ENCODE measurements around the gene TCF21. TPM values are rescaled to one million over a fixed set of nuclear protein-coding genes. Genes with fewer than 3 reads are reported as not detected.

TCF21 gene
- total and polyA plus RNA-seq, 10 of the 15 experiments (the other 5 are each of a cell fraction or from before 2014, with no cell fraction given): 0.08 TPM; not detected in 9

GRCh38 chr6:133880006-133880405, 8.9 kb upstream of the TCF21 start:
- SMC1A ChIA-PET (ENCODE audit: uncharacterized antibody, unreplicated experiment): interaction anchor here (0.6 kb wide), 1 partner anchor 79 kb away, joined by 3 read pairs; no protein-coding TSS in a partner anchor
- no peaks in the 10 kb centered on the region for H3K9me3 ChIP-seq (replicated peaks; ENCODE audit: control insufficient read depth, insufficient read depth, low read length)
- POLR2A ChIA-PET: no interaction called here
- in situ Hi-C loops (cut with MboI) (no loop called here), intact Hi-C loops (cut with micrococcal nuclease; ENCODE audit: unreplicated experiment) (no loop called here)
- RAD21 ChIA-PET (ENCODE audit: unreplicated experiment): no interaction called here
- no peaks in the 10 kb centered on the region for H3K36me3 ChIP-seq (ENCODE audit: control insufficient read depth in 2 of 2, insufficient read depth in 2 of 2, low read length in 1 of 2)
- no peak overlapping the region for H3K27ac ChIP-seq (ENCODE audit: control insufficient read depth, insufficient read depth)
- H3K4me2 ChIP-seq (ENCODE audit: control insufficient read depth, insufficient read depth): no peak overlapping the region
- H3K9ac ChIP-seq (ENCODE audit: control insufficient read depth, insufficient read depth, low read length): no peak overlapping the region
- ATAC-seq: no peak
- CTCF ChIA-PET: no interaction called here
- no peak overlapping the region for H3K4me3 ChIP-seq
- H4K20me1 ChIP-seq (ENCODE audit: control insufficient read depth, insufficient read depth): no peaks in the 10 kb centered on the region
- FAIRE-seq: no peak
- no peak overlapping the region for H2AFZ ChIP-seq (ENCODE audit: control insufficient read depth, low read depth, low read length)
- no peak for DNase-seq (ENCODE audit: low read depth, low spot score)
- peaks cover 0 to 7% of the 10 kb centered on the region in 2 experiments; a peak in 1 of 4 replicates for H3K27me3 ChIP-seq (replicated peaks in 1 of 2; ENCODE audit: control insufficient read depth in 2 of 2, insufficient read depth in 2 of 2, low read length in 1 of 2)
- H3K4me1 ChIP-seq (ENCODE audit: control insufficient read depth, insufficient read depth, low read length): no peaks in the 10 kb centered on the region
- no peaks in the 10 kb centered on the region for H3K79me2 ChIP-seq (ENCODE audit: control insufficient read depth, insufficient read depth, low read length)
- TF ChIP-seq MTA2 (IDR thresholded peaks at IDR 0.05; ENCODE audit: low read depth) (no peak), GABPA (IDR thresholded peaks at IDR 0.05; ENCODE audit: low read depth) (no peak), ATF7 (IDR thresholded peaks at IDR 0.05; ENCODE audit: low read depth) (no peak), FOS (IDR thresholded peaks at IDR 0.05; ENCODE audit: borderline replicate concordance, extremely low read depth, insufficient read length) (no peak), RBBP5 (conservative IDR thresholded peaks at IDR 0.05) (no peak), ZNF207 (IDR thresholded peaks at IDR 0.05; ENCODE audit: borderline replicate concordance) (no peak)
- TF ChIP-seq, protein P1, sequence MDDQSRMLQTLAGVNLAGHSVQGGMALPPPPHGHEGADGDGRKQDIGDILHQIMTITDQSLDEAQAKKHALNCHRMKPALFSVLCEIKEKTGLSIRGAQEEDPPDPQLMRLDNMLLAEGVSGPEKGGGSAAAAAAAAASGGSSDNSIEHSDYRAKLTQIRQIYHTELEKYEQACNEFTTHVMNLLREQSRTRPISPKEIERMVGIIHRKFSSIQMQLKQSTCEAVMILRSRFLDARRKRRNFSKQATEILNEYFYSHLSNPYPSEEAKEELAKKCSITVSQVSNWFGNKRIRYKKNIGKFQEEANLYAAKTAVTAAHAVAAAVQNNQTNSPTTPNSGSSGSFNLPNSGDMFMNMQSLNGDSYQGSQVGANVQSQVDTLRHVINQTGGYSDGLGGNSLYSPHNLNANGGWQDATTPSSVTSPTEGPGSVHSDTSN (IDR thresholded peaks at IDR 0.05; ENCODE audit: insufficient replicate concordance, low read depth, low read length): no peak
- BruUV-seq (replicated peaks): no TSS peak

DNA sequence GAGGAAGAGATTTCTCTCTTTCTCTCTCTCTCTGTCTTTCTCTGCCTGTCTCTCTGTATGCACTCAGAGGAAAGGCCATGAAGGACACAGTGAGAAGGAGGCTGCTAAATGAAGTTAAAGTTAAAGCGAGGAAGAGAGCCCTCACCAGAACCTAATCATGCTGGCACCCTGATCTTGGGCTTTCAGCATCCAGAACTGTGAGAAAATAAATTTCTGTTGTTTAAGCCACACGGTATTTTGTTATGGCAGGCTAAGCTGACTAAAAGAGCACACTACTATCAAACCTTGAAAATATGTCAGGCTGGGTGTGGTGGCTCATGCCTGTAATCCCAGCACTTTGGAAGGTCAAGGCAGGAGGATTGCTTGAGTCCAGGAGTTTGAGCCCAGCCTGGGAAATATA, 8.0 kb upstream of the TCF21 start:
- ChIA-PET CTCF (interaction anchor here (0.9 kb wide), 1 partner anchor 43 kb away, joined by 3 read pairs; no protein-coding TSS in a partner anchor), SMC1A (ENCODE audit: uncharacterized antibody, unreplicated experiment) (no interaction called here), RAD21 (ENCODE audit: unreplicated experiment) (no interaction called here), POLR2A (no interaction called here)
- Histone ChIP-seq H3K4me2 (ENCODE audit: control insufficient read depth, insufficient read depth) (no peak overlapping the region), H4K20me1 (ENCODE audit: control insufficient read depth, insufficient read depth) (no peaks in the 10 kb centered on the region), H2AFZ (ENCODE audit: control insufficient read depth, low read depth, low read length) (no peak overlapping the region), H3K27ac (ENCODE audit: control insufficient read depth, insufficient read depth) (no peak overlapping the region), H3K9me3 (replicated peaks; ENCODE audit: control insufficient read depth, insufficient read depth, low read length) (no peaks in the 10 kb centered on the region), H3K4me3 (no peak overlapping the region), H3K79me2 (ENCODE audit: control insufficient read depth, insufficient read depth, low read length) (no peaks in the 10 kb centered on the region), H3K36me3 (ENCODE audit: control insufficient read depth in 2 of 2, insufficient read depth in 2 of 2, low read length in 1 of 2) (no peaks in the 10 kb centered on the region), H3K9ac (ENCODE audit: control insufficient read depth, insufficient read depth, low read length) (no peak overlapping the region), H3K27me3 (replicated peaks in 1 of 2; ENCODE audit: control insufficient read depth in 2 of 2, insufficient read depth in 2 of 2, low read length in 1 of 2) (peaks cover 0 to 7% of the 10 kb centered on the region in 2 experiments; a peak in 1 of 4 replicates), H3K4me1 (ENCODE audit: control insufficient read depth, insufficient read depth, low read length) (no peaks in the 10 kb centered on the region)
- WGBS (ENCODE audit: insufficient coverage, insufficient replicate concordance, low lambda C conversion rate, missing lambda C conversion rate): 18% methylated on average over 2 of the region's 2 CpGs
- no TSS peak for BruUV-seq (replicated peaks)
- TF ChIP-seq FOS (IDR thresholded peaks at IDR 0.05; ENCODE audit: borderline replicate concordance, extremely low read depth, insufficient read length): no peak
- no peak for TF ChIP-seq BHLHE40 (IDR thresholded peaks at IDR 0.05; ENCODE audit: borderline replicate concordance in 1 of 2, low read depth in 2 of 2, low read length in 1 of 2)
- no peak for TF ChIP-seq POLR2AphosphoS5 (IDR thresholded peaks at IDR 0.05; ENCODE audit: low read length)
- TF ChIP-seq MEF2B (IDR thresholded peaks at IDR 0.05; ENCODE audit: partially characterized antibody, poor library complexity, severe bottlenecking): no peak
- TF ChIP-seq, protein P2, sequence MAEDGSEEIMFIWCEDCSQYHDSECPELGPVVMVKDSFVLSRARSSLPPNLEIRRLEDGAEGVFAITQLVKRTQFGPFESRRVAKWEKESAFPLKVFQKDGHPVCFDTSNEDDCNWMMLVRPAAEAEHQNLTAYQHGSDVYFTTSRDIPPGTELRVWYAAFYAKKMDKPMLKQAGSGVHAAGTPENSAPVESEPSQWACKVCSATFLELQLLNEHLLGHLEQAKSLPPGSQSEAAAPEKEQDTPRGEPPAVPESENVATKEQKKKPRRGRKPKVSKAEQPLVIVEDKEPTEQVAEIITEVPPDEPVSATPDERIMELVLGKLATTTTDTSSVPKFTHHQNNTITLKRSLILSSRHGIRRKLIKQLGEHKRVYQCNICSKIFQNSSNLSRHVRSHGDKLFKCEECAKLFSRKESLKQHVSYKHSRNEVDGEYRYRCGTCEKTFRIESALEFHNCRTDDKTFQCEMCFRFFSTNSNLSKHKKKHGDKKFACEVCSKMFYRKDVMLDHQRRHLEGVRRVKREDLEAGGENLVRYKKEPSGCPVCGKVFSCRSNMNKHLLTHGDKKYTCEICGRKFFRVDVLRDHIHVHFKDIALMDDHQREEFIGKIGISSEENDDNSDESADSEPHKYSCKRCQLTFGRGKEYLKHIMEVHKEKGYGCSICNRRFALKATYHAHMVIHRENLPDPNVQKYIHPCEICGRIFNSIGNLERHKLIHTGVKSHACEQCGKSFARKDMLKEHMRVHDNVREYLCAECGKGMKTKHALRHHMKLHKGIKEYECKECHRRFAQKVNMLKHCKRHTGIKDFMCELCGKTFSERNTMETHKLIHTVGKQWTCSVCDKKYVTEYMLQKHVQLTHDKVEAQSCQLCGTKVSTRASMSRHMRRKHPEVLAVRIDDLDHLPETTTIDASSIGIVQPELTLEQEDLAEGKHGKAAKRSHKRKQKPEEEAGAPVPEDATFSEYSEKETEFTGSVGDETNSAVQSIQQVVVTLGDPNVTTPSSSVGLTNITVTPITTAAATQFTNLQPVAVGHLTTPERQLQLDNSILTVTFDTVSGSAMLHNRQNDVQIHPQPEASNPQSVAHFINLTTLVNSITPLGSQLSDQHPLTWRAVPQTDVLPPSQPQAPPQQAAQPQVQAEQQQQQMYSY (CRISPR knock-in tag; IDR thresholded peaks at IDR 0.05): no peak
- TF ChIP-seq SP1 (IDR thresholded peaks at IDR 0.05; ENCODE audit: low read depth, low read length): no peak
- intact Hi-C loops (cut with micrococcal nuclease; ENCODE audit: unreplicated experiment) (no loop called here), in situ Hi-C loops (cut with MboI) (no loop called here)
- FAIRE-seq (no peak), DNase-seq (ENCODE audit: low read depth, low spot score) (no peak), ATAC-seq (no peak)

All from GM12878 (cell line).